ENCODE data around the gene INTS6.

DNA sequence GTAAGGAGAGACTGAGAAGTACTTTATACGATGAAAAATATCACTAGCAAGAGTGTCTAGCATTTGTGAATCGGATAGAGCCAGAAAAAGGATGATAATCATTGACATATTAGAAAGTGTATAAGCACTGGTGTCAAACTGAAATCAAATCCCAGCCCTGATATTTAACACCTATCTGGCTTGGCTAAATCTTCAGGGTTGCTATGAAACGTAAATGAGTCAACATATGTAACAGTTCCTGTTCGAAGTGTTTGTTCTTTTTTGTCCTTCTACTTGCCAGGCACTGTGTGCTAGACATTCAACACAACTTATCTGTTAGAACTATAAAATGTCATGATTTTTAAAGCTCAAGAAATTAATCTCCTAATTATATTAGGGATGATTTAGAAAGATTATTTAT lies 72.6 kb downstream of the INTS6 start:
- TF ChIP-seq, protein P1, sequence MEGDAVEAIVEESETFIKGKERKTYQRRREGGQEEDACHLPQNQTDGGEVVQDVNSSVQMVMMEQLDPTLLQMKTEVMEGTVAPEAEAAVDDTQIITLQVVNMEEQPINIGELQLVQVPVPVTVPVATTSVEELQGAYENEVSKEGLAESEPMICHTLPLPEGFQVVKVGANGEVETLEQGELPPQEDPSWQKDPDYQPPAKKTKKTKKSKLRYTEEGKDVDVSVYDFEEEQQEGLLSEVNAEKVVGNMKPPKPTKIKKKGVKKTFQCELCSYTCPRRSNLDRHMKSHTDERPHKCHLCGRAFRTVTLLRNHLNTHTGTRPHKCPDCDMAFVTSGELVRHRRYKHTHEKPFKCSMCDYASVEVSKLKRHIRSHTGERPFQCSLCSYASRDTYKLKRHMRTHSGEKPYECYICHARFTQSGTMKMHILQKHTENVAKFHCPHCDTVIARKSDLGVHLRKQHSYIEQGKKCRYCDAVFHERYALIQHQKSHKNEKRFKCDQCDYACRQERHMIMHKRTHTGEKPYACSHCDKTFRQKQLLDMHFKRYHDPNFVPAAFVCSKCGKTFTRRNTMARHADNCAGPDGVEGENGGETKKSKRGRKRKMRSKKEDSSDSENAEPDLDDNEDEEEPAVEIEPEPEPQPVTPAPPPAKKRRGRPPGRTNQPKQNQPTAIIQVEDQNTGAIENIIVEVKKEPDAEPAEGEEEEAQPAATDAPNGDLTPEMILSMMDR (conservative IDR thresholded peaks at IDR 0.05; ENCODE audit: low read depth, low read length): no peak
- TF ChIP-seq RAD21 (IDR thresholded peaks at IDR 0.05; ENCODE audit: low read length): no peak
